ENCODE measurements around the gene MPV17L2.

The MPV17L2 gene

GRCh38 chr19:18160971-18161635 is 31.9 kb upstream of the MPV17L2 start:
- no peak for DNase-seq

- no peak for DNase-seq
Observed at GRCh38 chr19:18161636-18162002, 31.4 kb upstream of the MPV17L2 start.

GRCh38 chr19:18164072-18164471 is 28.9 kb upstream of the MPV17L2 start:
- no peak for DNase-seq

- DNase-seq = no peak
Observed at GRCh38 chr19:18165794-18166544, 27.0 kb upstream of the MPV17L2 start.

GRCh38 chr19:18167011-18167410 is 26.0 kb upstream of the MPV17L2 start:
- no peak for DNase-seq

- DNase-seq = no peak
Observed at GRCh38 chr19:18167975-18168645, 24.9 kb upstream of the MPV17L2 start.

- no peak for DNase-seq
Observed at GRCh38 chr19:18168673-18169381, 24.2 kb upstream of the MPV17L2 start.

GRCh38 chr19:18170714-18171255 is 22.2 kb upstream of the MPV17L2 start:
- DNase-seq = no peak

- DNase-seq = no peak
Observed at GRCh38 chr19:18171605-18172327, 21.3 kb upstream of the MPV17L2 start.

- DNase-seq = no peak
Observed at GRCh38 chr19:18172331-18173053, 20.5 kb upstream of the MPV17L2 start.

GRCh38 chr19:18173054-18173571 is 19.9 kb upstream of the MPV17L2 start:
- no peak for DNase-seq

GRCh38 chr19:18173572-18174288 is 19.3 kb upstream of the MPV17L2 start, which contains the start of gene IFI30:
IFI30 (plus strand) TSS chr19:18173813; CDS start chr19:18173842, 29 bp downstream.
- DNase-seq = no peak

- DNase-seq = no peak
Observed at GRCh38 chr19:18174983-18175382, 18.0 kb upstream of the MPV17L2 start.

- DNase-seq = no peak
Observed at GRCh38 chr19:18176367-18177310, 16.4 kb upstream of the MPV17L2 start.

GRCh38 chr19:18179957-18180356 is 13.1 kb upstream of the MPV17L2 start:
- no peak for DNase-seq

GRCh38 chr19:18183529-18183928 is 9.5 kb upstream of the MPV17L2 start:
- DNase-seq = no peak

- DNase-seq = no peak
Observed at GRCh38 chr19:18185538-18185937, 7.5 kb upstream of the MPV17L2 start.

GRCh38 chr19:18190278-18190677 is 2.7 kb upstream of the MPV17L2 start:
- DNase-seq = no peak

GRCh38 chr19:18191640-18192062 is 1.4 kb upstream of the MPV17L2 start:
- no peak for DNase-seq

Data from NCI-H524 treated with DMSO at 0.1 percent for 48 hours (cell line).